Dendritic cell treated with granulocyte-macrophage colony-stimulating factor and Interleukin-4, amounts not matched to agents 40 ng/mL and 50 ng/mL, for 4 days (primary cell): ENCODE measurements around the gene IGFN1.

Source experiments
- H3K27ac Mint-ChIP-seq: one replicate; pipeline ENCODE4 v1.8.0; 2022; ENCODE audit warnings: mild to moderate bottlenecking, mixed read lengths
- H3K27me3 Mint-ChIP-seq: one replicate; pipeline ENCODE4 v1.8.0; 2022; ENCODE audit warnings: mild to moderate bottlenecking, mixed read lengths
- H3K36me3 Mint-ChIP-seq: one replicate; pipeline ENCODE4 v1.8.0; 2022; ENCODE audit warnings: low read depth, mixed read lengths
- H3K4me1 Mint-ChIP-seq: one replicate; pipeline ENCODE4 v1.8.0; 2022; ENCODE audit warnings: low read depth, mixed read lengths
- H3K4me3 Mint-ChIP-seq: one replicate; pipeline ENCODE4 v1.8.0; 2022; ENCODE audit warnings: mild to moderate bottlenecking, moderate library complexity, mixed read lengths
- H3K9me3 Mint-ChIP-seq: one replicate; pipeline ENCODE4 v1.8.0; 2022; ENCODE audit warnings: mixed read lengths
- intact Hi-C: fragments of 100-400 bp; cut with micrococcal nuclease; formaldehyde crosslinking; loops from one replicate; pipeline ENCODE4 v1.15.0; 2022

Gene IGFN1

GRCh38 chr1:201269281-201269680, 78.7 kb downstream of the IGFN1 start:
- no peaks in the 10 kb centered on the region for H3K9me3 Mint-ChIP-seq
- H3K36me3 Mint-ChIP-seq: no peaks in the 10 kb centered on the region
- no peak overlapping the region for H3K4me3 Mint-ChIP-seq
- H3K27ac Mint-ChIP-seq: no peak overlapping the region
- peaks cover 22% of the 10 kb centered on the region for H3K27me3 Mint-ChIP-seq
- H3K4me1 Mint-ChIP-seq: no peaks in the 10 kb centered on the region
- intact Hi-C loops: no loop called here

GRCh38 chr1:201269900-201270410, 79.3 kb downstream of the IGFN1 start:
- H3K4me3 Mint-ChIP-seq: no peak overlapping the region
- H3K27me3 Mint-ChIP-seq: peaks cover 22% of the 10 kb centered on the region
- no peak overlapping the region for H3K27ac Mint-ChIP-seq
- no peaks in the 10 kb centered on the region for H3K4me1 Mint-ChIP-seq
- no peaks in the 10 kb centered on the region for H3K9me3 Mint-ChIP-seq
- no peaks in the 10 kb centered on the region for H3K36me3 Mint-ChIP-seq
- intact Hi-C loops: no loop called here

- intact Hi-C loops: no loop called here
- Mint-ChIP-seq H3K36me3 (no peaks in the 10 kb centered on the region), H3K27ac (no peak overlapping the region), H3K9me3 (no peaks in the 10 kb centered on the region), H3K4me1 (no peaks in the 10 kb centered on the region), H3K4me3 (no peak overlapping the region), H3K27me3 (peaks cover 22% of the 10 kb centered on the region)
These were observed 80.2 kb downstream of the IGFN1 start for GRCh38 chr1:201270616-201271390.

GRCh38 chr1:201272799-201273198, 82.2 kb downstream of the IGFN1 start:
- Mint-ChIP-seq H3K27ac (no peak overlapping the region), H3K4me3 (no peak overlapping the region), H3K36me3 (no peaks in the 10 kb centered on the region), H3K27me3 (peaks cover 21% of the 10 kb centered on the region), H3K4me1 (no peaks in the 10 kb centered on the region), H3K9me3 (no peaks in the 10 kb centered on the region)
- intact Hi-C loops: no loop called here

- H3K9me3 Mint-ChIP-seq: no peaks in the 10 kb centered on the region
- peaks cover 23% of the 10 kb centered on the region for H3K27me3 Mint-ChIP-seq
- no peak overlapping the region for H3K4me3 Mint-ChIP-seq
- no peaks in the 10 kb centered on the region for H3K4me1 Mint-ChIP-seq
- no peak overlapping the region for H3K27ac Mint-ChIP-seq
- intact Hi-C loops: no loop called here
- no peaks in the 10 kb centered on the region for H3K36me3 Mint-ChIP-seq
These were observed 84.1 kb downstream of the IGFN1 start for GRCh38 chr1:201274616-201275252.

- H3K4me1 Mint-ChIP-seq: no peaks in the 10 kb centered on the region
- H3K9me3 Mint-ChIP-seq: no peaks in the 10 kb centered on the region
- no peak overlapping the region for H3K27ac Mint-ChIP-seq
- H3K36me3 Mint-ChIP-seq: no peaks in the 10 kb centered on the region
- intact Hi-C loops: no loop called here
- H3K4me3 Mint-ChIP-seq: no peak overlapping the region
- peaks cover 19% of the 10 kb centered on the region for H3K27me3 Mint-ChIP-seq
These were observed 84.6 kb downstream of the IGFN1 start for GRCh38 chr1:201275253-201275666.

- H3K27me3 Mint-ChIP-seq: peaks cover 24% of the 10 kb centered on the region
- intact Hi-C loops: no loop called here
- no peaks in the 10 kb centered on the region for H3K36me3 Mint-ChIP-seq
- no peaks in the 10 kb centered on the region for H3K4me1 Mint-ChIP-seq
- no peak overlapping the region for H3K27ac Mint-ChIP-seq
- H3K9me3 Mint-ChIP-seq: no peaks in the 10 kb centered on the region
- H3K4me3 Mint-ChIP-seq: no peak overlapping the region
These were observed 86.3 kb downstream of the IGFN1 start for GRCh38 chr1:201276891-201277290.

- Mint-ChIP-seq H3K36me3 (no peaks in the 10 kb centered on the region), H3K27me3 (peaks cover 28% of the 10 kb centered on the region), H3K4me3 (no peak overlapping the region), H3K4me1 (no peaks in the 10 kb centered on the region), H3K27ac (no peak overlapping the region), H3K9me3 (no peaks in the 10 kb centered on the region)
- intact Hi-C loops: no loop called here
These were observed 86.8 kb downstream of the IGFN1 start for GRCh38 chr1:201277441-201277840.
